H1 (cell line): ENCODE measurements around the gene ELMOD1. TPM values are rescaled to one million over a fixed set of nuclear protein-coding genes. Genes with fewer than 3 reads are reported as not detected.

Experiments used
- CTCF ChIA-PET: fragments of 300-600 bp; sonication (Branson Sonifier 250); formaldehyde crosslinking; loops from one replicate; lab custom pipeline; 2021; ENCODE audit not compliant: partially characterized antibody; lab: Charles Lee
- POLR2A ChIA-PET: fragments of 300-600 bp; sonication (Branson Sonifier 250); formaldehyde crosslinking; loops from one replicate; lab custom pipeline; 2021; ENCODE audit warnings: inconsistent platforms; ENCODE audit not compliant: partially characterized antibody; lab: Charles Lee
- DNase-seq, 2 experiments: peaks; one replicate each; pipeline versions ENCODE4 v3.0.0 to v3.0.0-alpha.2; 2010 to 2022; ENCODE audit warnings: low spot score in 2 of 2, low read depth in 1 of 2, mixed read lengths in 1 of 2
- FAIRE-seq: peaks from 2 replicates; lab custom pipeline; 2011; peaks lifted over from hg19 to GRCh38; lab: Jason Lieb, UNC
- H2AFZ ChIP-seq: 2 replicates; pipeline ENCODE4 v1.8.1; 2012; ENCODE audit warnings: low read length, inconsistent platforms
- H2AK5ac ChIP-seq: 2 replicates; pipeline ENCODE4 v1.6.1; 2013; ENCODE audit warnings: low read depth, low read length
- H2BK120ac ChIP-seq: replicated peaks from 2 replicates; pipeline ENCODE3; 2013; ENCODE audit warnings: low read depth, low read length, inconsistent platforms
- H2BK12ac ChIP-seq: 2 replicates; pipeline ENCODE4 v1.6.1; 2013; ENCODE audit warnings: low read depth, low read length
- H2BK15ac ChIP-seq: 2 replicates; pipeline ENCODE4 v1.6.1; 2013; ENCODE audit warnings: low read length
- H2BK20ac ChIP-seq: 2 replicates; pipeline ENCODE4 v1.6.1; 2013; ENCODE audit warnings: low read length
- H2BK5ac ChIP-seq: 2 replicates; pipeline ENCODE4 v1.6.1; 2013; ENCODE audit warnings: low read depth, low read length
- H3K14ac ChIP-seq: 2 replicates; pipeline ENCODE4 v1.6.1; 2013; ENCODE audit warnings: inconsistent platforms; ENCODE audit not compliant: insufficient read length
- H3K18ac ChIP-seq: 2 replicates; pipeline ENCODE4 v1.6.1; 2013; ENCODE audit warnings: low read length; ENCODE audit errors: extremely low read depth
- H3K23ac ChIP-seq: 2 replicates; pipeline ENCODE4 v1.6.1; 2013; ENCODE audit warnings: inconsistent platforms; ENCODE audit not compliant: insufficient read length
- H3K23me2 ChIP-seq: 2 replicates; pipeline ENCODE4 v1.6.1; 2013; ENCODE audit warnings: low read depth, low read length
- H3K27ac ChIP-seq: 2 replicates; pipeline ENCODE4 v1.6.1; 2011; ENCODE audit warnings: low read depth, low read length, inconsistent platforms
- H3K27me3 ChIP-seq, 4 experiments: replicated peaks in 1 of 4; 1 replicate in 1 of 4; 2 replicates in 3 of 4; pipeline versions ENCODE4 v1.6.1 to v1.8.1; 2011 to 2013; ENCODE audit warnings: low read length in 3 of 4, mild to moderate bottlenecking in 3 of 4, inconsistent platforms in 2 of 4, mixed read lengths in 2 of 4, moderate library complexity in 1 of 4; ENCODE audit not compliant: control insufficient read depth in 3 of 4, insufficient read depth in 3 of 4; ENCODE audit errors: extremely low read depth in 1 of 4
- H3K36me3 ChIP-seq, 4 experiments: 2 replicates each; pipeline versions ENCODE4 v1.6.1 to v1.8.1; 2011 to 2013; ENCODE audit warnings: mild to moderate bottlenecking in 4 of 4, low read length in 3 of 4, moderate library complexity in 2 of 4, control low read depth in 1 of 4, inconsistent platforms in 1 of 4; ENCODE audit not compliant: insufficient read depth in 4 of 4, control insufficient read depth in 2 of 4
- H3K4ac ChIP-seq: replicated peaks from 2 replicates; pipeline ENCODE3; 2013; ENCODE audit warnings: low read length, low read depth, mixed read lengths, inconsistent platforms; ENCODE audit not compliant: insufficient read length
- H3K4me1 ChIP-seq, 4 experiments: replicated peaks in 1 of 4; 1 replicate in 1 of 4; 2 replicates in 3 of 4; pipeline versions ENCODE4 v1.6.1 to v1.8.1; 2011 to 2013; ENCODE audit warnings: low read length in 3 of 4, inconsistent platforms in 2 of 4, mixed read lengths in 1 of 4; ENCODE audit not compliant: insufficient read depth in 4 of 4, control insufficient read depth in 3 of 4
- H3K4me2 ChIP-seq, 2 experiments: 2 replicates each; pipeline versions ENCODE4 v1.6.1 to v1.8.1; 2011 to 2013; ENCODE audit warnings: low read depth in 2 of 2, low read length in 2 of 2, control low read depth in 1 of 2, inconsistent platforms in 1 of 2, mild to moderate bottlenecking in 1 of 2; ENCODE audit not compliant: insufficient read depth in 1 of 2
- H3K4me3 ChIP-seq, 4 experiments: fragments of 200-600, 300-600 bp in 1 of 4; sonication (generic), shearing (Covaris generic), sonication (Bioruptor Twin) in 1 of 4; 2 replicates each; pipeline versions ENCODE4 v1.5.1 to v1.8.1; 2011 to 2016; ENCODE audit warnings: low read length in 4 of 4, low read depth in 3 of 4, control low read depth in 2 of 4, inconsistent platforms in 2 of 4, mild to moderate bottlenecking in 2 of 4, mixed read lengths in 1 of 4, moderate library complexity in 1 of 4; ENCODE audit not compliant: insufficient read depth in 2 of 4; ENCODE audit errors: extremely low read depth in 1 of 4
- H3K56ac ChIP-seq: replicated peaks from 2 replicates; pipeline ENCODE3; 2013; ENCODE audit warnings: low read depth, mild to moderate bottlenecking, mixed read lengths, low read length, inconsistent platforms; ENCODE audit not compliant: insufficient read length
- H3K79me1 ChIP-seq: 2 replicates; pipeline ENCODE4 v1.6.1; 2013; ENCODE audit warnings: low read depth, low read length, control low read depth
- H3K79me2 ChIP-seq, 2 experiments: 2 replicates each; pipeline versions ENCODE4 v1.6.1 to v1.8.1; 2012 to 2013; ENCODE audit warnings: low read length in 2 of 2, mild to moderate bottlenecking in 2 of 2, inconsistent platforms in 1 of 2; ENCODE audit not compliant: insufficient read depth in 2 of 2, control insufficient read depth in 1 of 2
- H3K9ac ChIP-seq, 4 experiments: replicated peaks in 1 of 4; 1 replicate in 1 of 4; 2 replicates in 3 of 4; pipeline versions ENCODE4 v1.6.1 to v1.8.1; 2011 to 2013; ENCODE audit warnings: low read depth in 3 of 4, low read length in 3 of 4, control low read depth in 2 of 4, mild to moderate bottlenecking in 2 of 4, moderate library complexity in 2 of 4, inconsistent platforms in 1 of 4; ENCODE audit errors: extremely low read depth in 1 of 4
- H3K9me3 ChIP-seq, 2 experiments: 2 replicates each; pipeline versions ENCODE4 v1.6.1 to v1.8.1; 2012 to 2013; ENCODE audit warnings: mild to moderate bottlenecking in 2 of 2, moderate library complexity in 2 of 2, control low read depth in 1 of 2, inconsistent platforms in 1 of 2, low read depth in 1 of 2, low read length in 1 of 2, mixed read lengths in 1 of 2; ENCODE audit not compliant: insufficient read depth in 2 of 2
- H4K20me1 ChIP-seq, 2 experiments: replicated peaks in 1 of 2; 2 replicates each; pipeline versions ENCODE3 to v1.8.1; 2011 to 2013; ENCODE audit warnings: inconsistent platforms in 2 of 2, low read length in 2 of 2, mild to moderate bottlenecking in 1 of 2; ENCODE audit not compliant: insufficient read depth in 2 of 2, control insufficient read depth in 1 of 2
- H4K5ac ChIP-seq: 2 replicates; pipeline ENCODE4 v1.6.1; 2013; ENCODE audit warnings: low read length, low read depth, mixed read lengths, inconsistent platforms; ENCODE audit not compliant: insufficient read length
- H4K8ac ChIP-seq: 2 replicates; pipeline ENCODE4 v1.8.0; 2013; ENCODE audit warnings: mild to moderate bottlenecking, moderate library complexity, low read length, inconsistent platforms; ENCODE audit not compliant: insufficient read depth; ENCODE audit errors: extremely low read depth
- H4K91ac ChIP-seq: replicated peaks from 2 replicates; pipeline ENCODE3; 2013; ENCODE audit warnings: low read length, mixed read lengths, inconsistent platforms; ENCODE audit not compliant: insufficient read length
- BACH1 ChIP-seq: IDR thresholded peaks from 2 replicates; pipeline ENCODE4 v1.6.1; 2012; ENCODE audit warnings: low read length, improper control_type of control experiment
- BCL11A ChIP-seq, 2 experiments: IDR thresholded peaks; one replicate each; pipeline ENCODE4 v1.6.1; 2011; ENCODE audit warnings: low read depth in 2 of 2, low read length in 2 of 2, mild to moderate bottlenecking in 2 of 2
- CTBP2 ChIP-seq: IDR thresholded peaks from 2 replicates; pipeline ENCODE4 v1.7.0; 2011; ENCODE audit warnings: borderline replicate concordance, mild to moderate bottlenecking, moderate library complexity, mixed read lengths, low read length; ENCODE audit not compliant: insufficient read depth, insufficient read length
- EZH2 ChIP-seq: fragments of 200-600 bp; sonication (generic); IDR thresholded peaks from 2 replicates; pipeline ENCODE4 v1.7.1; 2012; ENCODE audit warnings: low read depth, mild to moderate bottlenecking, moderate library complexity, low read length, inconsistent platforms; ENCODE audit not compliant: severe bottlenecking
- HDAC2 ChIP-seq, 2 experiments: fragments of 300-600 bp in 1 of 2; sonication (generic) in 1 of 2; IDR thresholded peaks; 2 replicates each; pipeline ENCODE4 v1.6.1; 2011 to 2012; ENCODE audit warnings: low read depth in 2 of 2, low read length in 2 of 2, mild to moderate bottlenecking in 2 of 2, moderate library complexity in 2 of 2, borderline replicate concordance in 1 of 2, inconsistent platforms in 1 of 2
- JUND ChIP-seq: IDR thresholded peaks from 2 replicates; pipeline ENCODE4 v1.6.1; 2011; ENCODE audit warnings: mild to moderate bottlenecking, improper control_type of control experiment, low read length
- KDM1A ChIP-seq: fragments of 200-600, 300-600 bp; sonication (generic); IDR thresholded peaks from 2 replicates; pipeline ENCODE4 v1.7.1; 2016; ENCODE audit warnings: mild to moderate bottlenecking, low read length, borderline replicate concordance
- MAX ChIP-seq: IDR thresholded peaks from 2 replicates; pipeline ENCODE4 v1.6.1; 2012; ENCODE audit warnings: inconsistent platforms
- SP2 ChIP-seq: IDR thresholded peaks from 2 replicates; pipeline ENCODE4 v1.6.1; 2012; ENCODE audit warnings: mild to moderate bottlenecking, low read length, inconsistent platforms
- WGBS, 2 experiments: shearing (Covaris generic) in 1 of 2; methylation state at CpG; one replicate each; pipeline versions ENCODE4 v1.1.6 to v1.1.7; 2013 to 2015; ENCODE audit warnings: low lambda C conversion rate in 2 of 2, mixed read lengths in 2 of 2, inconsistent platforms in 1 of 2, low coverage in 1 of 2, missing lambda C conversion rate in 1 of 2; ENCODE audit not compliant: insufficient replicate concordance in 2 of 2, insufficient coverage in 1 of 2, insufficient read length in 1 of 2; ENCODE audit errors: extremely low coverage in 1 of 2, missing lambda C conversion rate in 1 of 2; 5-methylcytosine and 5-hydroxymethylcytosine counted together
- polyA plus RNA-seq, 7 experiments: library from polyadenylated mRNA; depleted of rRNA in 3 of 7; stranded (reverse) in 5 of 7; unstranded in 2 of 7; fragments of >200 nt in 5 of 7; fragments of 200-250 nt in 2 of 7; gene quantifications; 1 replicate in 5 of 7; 2 replicates in 1 of 7; 4 replicates in 1 of 7; pipeline versions ENCODE4 v1.2.1 to v1.2.3, GENCODE V29; 2011 to 2013; ENCODE audit warnings: missing spikeins in 2 of 7, mixed read lengths in 2 of 7
- total RNA-seq: library from RNA; stranded (reverse); fragmentation: NEBNext Ultra II Directional; extraction: Animal tissue kit (Norgen Biotek cat#: 25700); gene quantifications from 2 replicates; pipeline ENCODE4 v1.2.1, GENCODE V29; 2021
- TF ChIP-seq, protein P1 (sequence below): IDR thresholded peaks from 2 replicates; pipeline ENCODE4 v1.6.1; 2011; ENCODE audit warnings: low read length, improper control_type of control experiment

The ELMOD1 gene
- total and polyA plus RNA-seq, 2 of the 8 experiments (the other 6 are each of a cell fraction or from before 2014, with no cell fraction given) = 0.47 to 1.6 TPM

DNA sequence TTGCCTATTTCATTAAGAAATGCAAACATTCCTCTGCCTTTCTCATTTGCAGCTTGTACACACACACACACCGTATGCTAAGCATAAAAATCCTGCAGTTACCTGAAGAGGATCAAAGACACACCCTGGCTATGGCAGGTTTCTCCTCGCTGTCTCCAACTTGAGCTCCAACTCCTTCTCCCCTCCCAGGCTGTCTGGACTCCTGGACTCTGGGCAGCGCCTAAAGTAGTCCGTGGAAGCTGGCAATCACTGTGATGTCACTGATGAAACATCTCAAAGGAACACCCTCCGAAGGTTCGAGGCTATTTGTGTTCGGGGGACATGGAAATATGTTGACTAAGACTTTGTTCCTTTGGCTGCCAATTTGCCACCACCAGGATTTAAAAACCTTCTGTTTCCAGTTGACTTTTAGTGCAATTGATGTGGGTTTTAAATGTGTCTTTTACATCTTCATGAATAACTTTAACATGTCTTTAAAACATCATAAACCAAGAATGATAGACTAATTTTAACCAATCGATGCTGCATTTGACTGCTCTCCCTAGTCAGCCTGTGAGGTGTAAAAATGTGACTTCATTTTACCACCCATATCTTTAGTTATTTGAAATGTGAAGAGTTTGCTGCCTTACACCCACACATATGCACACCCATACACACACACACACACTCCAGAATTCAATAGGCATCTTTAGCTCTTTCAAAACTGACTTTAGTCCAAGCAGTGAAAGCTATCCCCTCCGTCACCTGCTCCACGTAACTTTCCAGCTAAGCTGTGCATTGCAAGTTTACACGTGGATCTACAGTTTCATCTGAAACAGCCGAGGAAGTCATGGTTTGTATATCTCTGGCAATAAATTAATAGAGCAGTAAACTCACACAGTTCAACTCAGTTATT, 121.2 kb downstream of the ELMOD1 start, which contains the start of gene SLN:
Gene SLN (minus strand): TSS at position 196 of the 895 bp plus-strand sequence.
- no peaks in the 10 kb centered on the region for H4K20me1 ChIP-seq
- no peaks in the 10 kb centered on the region for H3K23me2 ChIP-seq
- H3K4me1 ChIP-seq = peaks cover 0 to 10% (median under 1%) of the 10 kb centered on the region in 4 experiments; a peak in 3 of 7 replicates
- POLR2A ChIA-PET = no interaction called here
- no peak within 1 kb of the TSS for H4K91ac ChIP-seq
- H2BK5ac ChIP-seq = no peak within 1 kb of the TSS
- no peak within 1 kb of the TSS for H4K5ac ChIP-seq
- no peak within 1 kb of the TSS for H3K4me3 ChIP-seq
- DNase-seq (no peak), FAIRE-seq (no peak)
- 82% methylated on average over 12 of the region's 12 CpGs; no CpG with 5 or more reads in 1 of the 2 experiments for WGBS, 2 experiments
- H2AK5ac ChIP-seq = no peak within 1 kb of the TSS
- no peaks in the 10 kb centered on the region for H3K9me3 ChIP-seq
- no peak within 1 kb of the TSS for H3K14ac ChIP-seq
- no peaks in the 10 kb centered on the region for H3K79me2 ChIP-seq
- H3K4me2 ChIP-seq = no peak within 1 kb of the TSS
- H3K9ac ChIP-seq = peak within 1 kb of the TSS in 1 of 4 experiments; percentile 34; a peak in 1 of 7 replicates
- no peak within 1 kb of the TSS for H3K23ac ChIP-seq
- no peak within 1 kb of the TSS for H2BK20ac ChIP-seq
- no peak within 1 kb of the TSS for H2BK15ac ChIP-seq
- CTCF ChIA-PET = interaction anchor here (0.8 to 1.4 kb wide), 2 partner anchors 21 to 28 kb away, joined by 3 read pairs; no protein-coding TSS in a partner anchor
- H3K79me1 ChIP-seq = no peaks in the 10 kb centered on the region
- no peak within 1 kb of the TSS for H2AFZ ChIP-seq
- H3K4ac ChIP-seq = no peak within 1 kb of the TSS
- H3K56ac ChIP-seq = no peak within 1 kb of the TSS
- no peak within 1 kb of the TSS for H3K27ac ChIP-seq
- no peaks in the 10 kb centered on the region for H3K27me3 ChIP-seq
- H2BK120ac ChIP-seq = no peak within 1 kb of the TSS
- H2BK12ac ChIP-seq = no peak within 1 kb of the TSS
- no peaks in the 10 kb centered on the region for H3K36me3 ChIP-seq
- no peak within 1 kb of the TSS for H3K18ac ChIP-seq
- H4K8ac ChIP-seq = no peak within 1 kb of the TSS
- no peak for TF ChIP-seq CTBP2
- no peak for TF ChIP-seq HDAC2 (IDR thresholded peaks at IDR 0.05; ENCODE audit: borderline replicate concordance in 1 of 2, low read depth in 2 of 2, low read length in 2 of 2)
- no peak for TF ChIP-seq BCL11A (IDR thresholded peaks at IDR 0.05; ENCODE audit: low read depth in 2 of 2, low read length in 2 of 2)
- no peak for TF ChIP-seq MAX
- TF ChIP-seq, protein P1, sequence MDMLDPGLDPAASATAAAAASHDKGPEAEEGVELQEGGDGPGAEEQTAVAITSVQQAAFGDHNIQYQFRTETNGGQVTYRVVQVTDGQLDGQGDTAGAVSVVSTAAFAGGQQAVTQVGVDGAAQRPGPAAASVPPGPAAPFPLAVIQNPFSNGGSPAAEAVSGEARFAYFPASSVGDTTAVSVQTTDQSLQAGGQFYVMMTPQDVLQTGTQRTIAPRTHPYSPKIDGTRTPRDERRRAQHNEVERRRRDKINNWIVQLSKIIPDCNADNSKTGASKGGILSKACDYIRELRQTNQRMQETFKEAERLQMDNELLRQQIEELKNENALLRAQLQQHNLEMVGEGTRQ = no peak
- no peak for TF ChIP-seq BACH1
- no peak for TF ChIP-seq EZH2
- TF ChIP-seq SP2 = no peak
- no peak for TF ChIP-seq KDM1A
- TF ChIP-seq JUND = no peak
